ENCODE measurements around the gene CTDP1.

CTDP1 gene, protein sequence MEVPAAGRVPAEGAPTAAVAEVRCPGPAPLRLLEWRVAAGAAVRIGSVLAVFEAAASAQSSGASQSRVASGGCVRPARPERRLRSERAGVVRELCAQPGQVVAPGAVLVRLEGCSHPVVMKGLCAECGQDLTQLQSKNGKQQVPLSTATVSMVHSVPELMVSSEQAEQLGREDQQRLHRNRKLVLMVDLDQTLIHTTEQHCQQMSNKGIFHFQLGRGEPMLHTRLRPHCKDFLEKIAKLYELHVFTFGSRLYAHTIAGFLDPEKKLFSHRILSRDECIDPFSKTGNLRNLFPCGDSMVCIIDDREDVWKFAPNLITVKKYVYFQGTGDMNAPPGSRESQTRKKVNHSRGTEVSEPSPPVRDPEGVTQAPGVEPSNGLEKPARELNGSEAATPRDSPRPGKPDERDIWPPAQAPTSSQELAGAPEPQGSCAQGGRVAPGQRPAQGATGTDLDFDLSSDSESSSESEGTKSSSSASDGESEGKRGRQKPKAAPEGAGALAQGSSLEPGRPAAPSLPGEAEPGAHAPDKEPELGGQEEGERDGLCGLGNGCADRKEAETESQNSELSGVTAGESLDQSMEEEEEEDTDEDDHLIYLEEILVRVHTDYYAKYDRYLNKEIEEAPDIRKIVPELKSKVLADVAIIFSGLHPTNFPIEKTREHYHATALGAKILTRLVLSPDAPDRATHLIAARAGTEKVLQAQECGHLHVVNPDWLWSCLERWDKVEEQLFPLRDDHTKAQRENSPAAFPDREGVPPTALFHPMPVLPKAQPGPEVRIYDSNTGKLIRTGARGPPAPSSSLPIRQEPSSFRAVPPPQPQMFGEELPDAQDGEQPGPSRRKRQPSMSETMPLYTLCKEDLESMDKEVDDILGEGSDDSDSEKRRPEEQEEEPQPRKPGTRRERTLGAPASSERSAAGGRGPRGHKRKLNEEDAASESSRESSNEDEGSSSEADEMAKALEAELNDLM

DNA sequence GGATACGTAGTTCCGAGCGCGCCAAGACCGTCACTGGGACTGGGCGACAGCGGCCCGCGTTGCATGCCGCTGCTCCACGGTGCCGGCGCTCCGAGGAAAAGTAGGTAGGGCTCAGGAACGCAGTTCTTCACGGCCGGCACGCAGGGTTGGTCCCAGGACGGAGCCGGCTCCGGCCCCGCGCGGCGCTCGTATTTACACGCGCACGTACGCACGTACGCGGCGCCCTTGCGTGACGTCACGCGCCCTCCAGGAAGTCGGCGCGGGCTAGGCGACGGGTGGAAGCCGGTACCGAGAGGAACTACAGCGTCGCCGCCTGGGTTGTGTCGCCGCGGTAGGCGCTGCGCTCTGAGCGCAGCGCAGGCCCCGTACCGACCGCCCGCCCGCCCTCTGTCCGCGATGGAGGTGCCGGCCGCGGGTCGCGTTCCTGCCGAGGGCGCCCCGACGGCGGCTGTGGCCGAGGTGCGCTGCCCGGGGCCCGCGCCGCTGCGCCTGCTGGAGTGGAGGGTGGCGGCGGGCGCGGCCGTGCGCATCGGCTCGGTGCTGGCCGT, at the start of gene CTDP1:
Gene CTDP1 (plus strand): TSS at position 252 of the 548 bp plus-strand sequence. CDS start 145 bp downstream, at position 397.
- H3K4me3 ChIP-seq (ENCODE audit: low read depth, low read length), result peak within 1 kb of the TSS; percentile 93

DNA sequence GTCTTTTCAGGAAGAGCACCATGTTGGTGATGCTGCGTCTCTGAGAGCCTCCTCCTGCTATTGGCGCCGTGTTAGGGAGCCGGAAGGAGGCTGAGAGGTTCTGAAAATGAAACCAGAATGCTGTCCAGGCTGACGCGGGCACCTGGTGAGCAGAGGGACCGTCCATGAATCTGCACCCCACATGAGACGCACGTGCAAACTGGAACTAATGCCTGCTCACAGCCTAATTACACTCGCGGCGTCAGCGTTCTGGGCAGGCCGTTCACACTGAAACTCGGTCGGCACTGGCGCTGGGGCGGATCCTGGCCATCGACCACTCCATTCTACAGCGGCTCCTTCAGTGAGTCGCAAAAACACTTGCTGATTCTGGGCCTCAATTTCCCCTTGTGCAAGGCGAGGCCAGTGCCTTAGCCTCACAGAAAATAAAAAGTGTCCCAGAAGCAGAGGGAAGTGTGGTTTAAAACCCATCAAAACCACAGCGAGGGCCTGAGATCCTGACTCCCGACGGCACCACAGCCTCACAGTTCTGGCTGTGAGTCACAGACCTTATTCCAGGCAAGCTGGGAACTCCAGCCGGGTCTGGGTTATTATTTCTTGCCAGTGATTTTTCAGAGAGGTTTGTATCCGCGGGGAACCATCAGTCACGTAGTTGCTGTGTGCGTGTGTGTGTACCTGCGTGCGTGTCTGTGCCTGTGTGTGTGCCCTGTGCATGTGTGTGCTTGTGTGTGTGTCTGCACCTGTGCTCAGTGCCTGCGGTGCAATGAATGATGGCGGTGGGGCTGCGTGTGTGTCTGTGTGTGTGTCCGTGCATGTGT, 49.1 kb upstream of the CTDP1 start:
- no peak overlapping the region for H3K4me3 ChIP-seq (ENCODE audit: low read depth, low read length)

DNA sequence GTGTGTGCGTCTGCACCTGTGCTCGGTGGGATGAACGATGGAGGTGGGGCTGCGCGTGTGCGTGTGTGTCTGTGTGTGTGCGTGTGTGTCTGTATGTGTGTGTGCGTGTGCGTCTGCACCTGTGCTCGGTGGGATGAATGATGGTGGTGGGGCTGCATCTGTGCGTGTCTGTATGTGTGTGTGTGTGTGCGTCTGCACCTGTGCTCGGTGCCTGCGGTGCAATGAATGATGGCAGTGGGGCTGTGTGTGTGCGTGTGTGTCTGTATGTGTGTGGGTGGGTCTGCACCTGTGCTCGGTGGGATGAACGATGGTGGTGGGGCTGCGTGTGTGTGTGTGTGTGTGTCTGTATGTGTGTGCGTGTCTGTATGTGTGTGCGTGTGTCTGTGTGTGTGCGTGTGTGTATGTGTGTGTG, 48.5 kb upstream of the CTDP1 start:
- H3K4me3 ChIP-seq (ENCODE audit: low read depth, low read length), result no peak overlapping the region

DNA sequence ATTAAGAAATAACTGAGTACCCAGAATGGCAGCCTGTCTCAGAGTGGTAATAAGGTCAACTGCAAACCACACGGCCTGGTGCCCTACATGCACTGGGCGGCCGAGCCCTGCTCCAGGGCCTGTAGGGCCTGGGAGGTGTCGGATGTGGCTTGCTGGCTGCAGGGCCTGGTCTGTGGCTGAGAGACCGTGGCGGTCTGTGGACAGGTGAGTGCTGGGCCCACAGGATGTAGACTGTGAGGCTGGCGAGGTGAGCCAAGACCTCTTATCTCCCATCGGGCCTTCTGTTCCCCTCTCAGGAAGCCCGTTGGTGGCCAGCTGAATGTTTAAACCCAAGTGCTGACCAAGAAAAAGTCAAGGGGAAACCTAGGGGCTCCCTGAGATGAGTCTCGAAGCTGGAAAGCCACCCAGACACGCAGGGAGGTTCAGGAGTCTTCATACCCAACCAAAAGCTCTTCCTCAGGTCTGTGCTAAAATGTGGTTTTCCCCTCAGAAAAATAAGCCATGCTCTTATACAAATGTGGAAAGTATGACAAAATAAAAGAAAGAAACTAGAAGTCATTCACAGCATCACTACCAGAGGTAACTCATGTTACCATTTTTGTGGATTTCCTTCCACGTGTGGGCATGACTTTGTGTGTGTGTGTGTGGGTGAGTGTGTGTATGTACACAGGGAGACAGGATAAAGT, 47.7 kb upstream of the CTDP1 start:
- no peak overlapping the region for H3K4me3 ChIP-seq (ENCODE audit: low read depth, low read length)

GRCh38 chr18:79632765-79633164, 46.8 kb upstream of the CTDP1 start:
- no peak overlapping the region for H3K4me3 ChIP-seq (ENCODE audit: low read depth, low read length)

- no peak overlapping the region for H3K4me3 ChIP-seq (ENCODE audit: low read depth, low read length)
Observed at GRCh38 chr18:79634186-79634585, 45.4 kb upstream of the CTDP1 start.

DNA sequence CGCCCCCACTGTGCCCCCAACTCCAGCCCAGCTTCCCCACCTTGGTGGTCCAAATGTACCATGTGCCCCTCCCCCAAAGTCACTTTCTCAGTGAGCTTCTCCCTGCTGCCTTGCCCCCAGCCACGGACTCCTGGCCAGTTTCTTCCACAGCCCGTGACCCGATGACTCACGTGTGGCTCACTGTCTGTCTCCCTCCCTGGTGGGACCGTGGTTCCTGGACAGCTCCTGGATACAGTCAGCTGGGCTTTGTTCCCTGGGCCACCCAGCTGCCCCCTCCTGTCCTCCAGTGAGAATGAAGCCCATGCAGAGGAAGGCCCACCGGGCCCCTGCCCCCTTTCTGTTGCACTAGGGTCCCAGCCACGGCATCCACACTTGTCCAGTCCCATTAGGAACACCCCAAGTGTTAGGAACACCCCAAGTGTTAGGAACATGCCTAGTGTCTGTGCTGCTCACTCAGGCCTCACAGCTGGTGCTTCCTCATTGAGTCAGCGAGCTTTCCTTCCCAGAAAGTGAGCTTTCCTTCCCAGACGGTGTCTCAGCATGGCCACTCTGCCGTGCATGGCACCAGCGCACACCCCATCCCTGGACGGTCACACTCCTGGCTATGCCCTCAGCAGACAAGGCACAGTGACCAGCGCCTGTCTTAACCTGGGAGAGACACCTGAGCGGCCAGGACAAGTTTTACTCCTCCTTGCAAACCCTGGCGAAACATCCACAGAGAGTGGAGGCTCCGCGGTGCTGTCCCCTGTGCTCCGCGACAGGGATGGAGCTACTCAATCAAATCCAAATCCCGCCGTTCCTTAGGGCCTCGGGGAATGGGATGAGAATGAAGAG, 44.8 kb upstream of the CTDP1 start:
- no peak overlapping the region for H3K4me3 ChIP-seq (ENCODE audit: low read depth, low read length)

DNA sequence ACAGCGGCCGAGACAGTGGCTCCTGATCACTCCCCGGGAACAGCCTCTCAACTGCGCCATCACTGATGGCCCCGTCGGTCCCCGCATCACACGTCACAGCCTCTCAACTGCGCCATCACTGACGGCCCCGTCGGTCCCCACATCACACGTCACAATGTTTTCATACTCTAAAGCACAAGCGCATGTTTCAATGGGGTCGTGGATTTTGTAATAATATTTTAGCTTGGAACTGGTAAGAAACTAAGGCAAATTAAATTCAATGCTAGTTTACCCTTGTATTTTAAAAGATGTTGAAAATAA, 44.2 kb upstream of the CTDP1 start:
- no peak overlapping the region for H3K4me3 ChIP-seq (ENCODE audit: low read depth, low read length)

- H3K4me3 ChIP-seq (ENCODE audit: low read depth, low read length), result no peak overlapping the region
Observed at GRCh38 chr18:79637181-79637920, 42.3 kb upstream of the CTDP1 start.

- H3K4me3 ChIP-seq (ENCODE audit: low read depth, low read length), result no peak overlapping the region
Observed at GRCh38 chr18:79637921-79638909, 41.4 kb upstream of the CTDP1 start.

DNA sequence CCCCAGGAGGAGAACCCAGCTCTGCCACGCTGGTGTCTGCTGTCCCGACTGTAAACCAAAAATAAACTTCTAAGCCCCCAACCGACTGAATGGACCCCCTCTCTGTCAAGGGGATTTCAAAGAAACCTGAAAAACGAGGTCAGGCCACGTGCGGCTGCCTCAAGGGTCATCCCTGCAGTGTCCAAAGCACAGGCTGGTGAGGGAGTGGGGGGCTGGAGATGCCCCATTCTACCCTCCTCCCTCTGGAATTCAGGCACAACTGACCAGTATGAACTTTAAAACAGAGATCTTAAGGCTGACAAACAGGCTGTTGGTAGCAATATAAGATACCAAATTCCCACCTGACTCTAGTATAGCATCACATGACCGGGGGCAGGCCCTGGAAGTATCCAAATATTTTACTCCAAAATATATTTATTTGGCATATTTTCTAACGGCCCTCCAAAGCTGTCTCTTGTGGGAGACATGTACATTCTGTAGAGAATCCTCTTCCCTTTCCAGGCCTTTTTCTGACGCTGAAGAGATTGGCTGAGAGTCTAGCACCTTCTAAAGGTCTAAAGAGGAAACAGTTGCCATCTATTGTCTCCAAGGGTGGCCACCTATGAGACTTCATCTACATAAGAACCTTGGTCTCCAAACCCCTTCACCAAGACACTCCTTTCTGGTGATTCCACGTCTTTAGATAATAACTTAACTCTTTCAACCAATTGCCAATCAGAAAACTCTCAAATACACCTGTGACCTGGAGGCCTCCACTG, 40.4 kb upstream of the CTDP1 start:
- no peak overlapping the region for H3K4me3 ChIP-seq (ENCODE audit: low read depth, low read length)

GRCh38 chr18:79640064-79640672, 39.4 kb upstream of the CTDP1 start:
- no peak overlapping the region for H3K4me3 ChIP-seq (ENCODE audit: low read depth, low read length)

- no peak overlapping the region for H3K4me3 ChIP-seq (ENCODE audit: low read depth, low read length)
Observed at GRCh38 chr18:79640875-79641274, 38.7 kb upstream of the CTDP1 start.

DNA sequence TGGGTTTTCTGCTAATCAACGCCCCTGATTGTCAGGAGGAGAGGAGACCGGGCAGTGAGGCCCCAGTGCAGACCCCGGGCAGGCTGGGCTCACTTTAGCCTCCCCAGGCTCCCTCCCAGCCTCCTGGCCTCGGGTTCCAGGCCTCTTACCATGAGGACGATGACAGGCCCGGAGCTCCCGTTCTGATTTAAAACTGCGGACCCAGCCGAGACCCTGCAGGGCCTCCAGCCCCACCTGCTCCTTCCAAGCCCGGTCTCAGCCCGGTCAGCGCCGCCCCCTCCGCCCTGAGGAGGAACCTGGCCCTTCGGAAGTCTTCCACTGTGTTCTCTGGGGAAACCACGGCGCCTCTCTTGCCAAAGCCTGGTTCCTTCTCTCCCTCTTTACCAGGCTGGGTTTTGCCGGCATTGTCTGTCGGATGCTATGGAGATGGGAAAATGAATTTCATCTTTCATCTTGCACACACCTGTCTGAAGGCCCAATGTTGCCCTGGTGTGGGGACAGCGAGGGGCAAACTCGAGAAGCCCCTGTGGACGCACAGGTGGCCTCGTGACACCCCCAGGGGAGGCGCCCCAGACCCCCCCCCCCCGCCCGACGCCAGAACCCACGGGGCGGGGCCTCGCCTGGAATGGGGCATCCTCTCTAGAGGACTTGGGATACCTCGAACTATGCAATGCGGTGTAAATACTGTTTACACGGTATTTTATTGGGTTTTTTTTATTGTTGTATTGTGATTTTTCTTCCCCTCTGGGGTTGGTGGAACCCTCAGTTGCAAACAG, 37.7 kb upstream of the CTDP1 start:
- no peak overlapping the region for H3K4me3 ChIP-seq (ENCODE audit: low read depth, low read length)

DNA sequence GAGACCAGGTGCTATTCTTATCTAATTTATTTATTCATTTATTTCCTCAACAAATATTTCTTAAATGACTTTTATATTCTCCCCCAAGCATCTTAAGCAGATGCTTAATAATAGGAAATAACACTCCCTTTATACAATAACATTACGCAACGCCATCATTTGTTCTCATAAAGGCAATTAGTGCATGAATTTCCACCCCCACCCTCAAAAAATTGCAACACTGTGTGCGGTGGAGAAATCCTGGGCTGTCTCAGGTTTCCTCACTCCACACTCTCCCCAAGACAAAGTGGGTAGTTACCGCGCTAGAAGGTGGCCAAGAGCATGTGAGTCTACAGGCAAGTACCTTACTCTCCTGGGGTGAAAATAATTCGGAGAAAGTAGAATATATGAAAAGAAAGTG, 37.0 kb upstream of the CTDP1 start:
- no peak overlapping the region for H3K4me3 ChIP-seq (ENCODE audit: low read depth, low read length)

Measured in iPS-11a (cell line).